ENCODE results near the gene CTU2.

CTU2 gene

GRCh38 chr16:88742896-88743605, 36.7 kb downstream of the CTU2 start:
- no peak for DNase-seq (ENCODE audit: low read depth in 3 of 3, low spot score in 1 of 3)

- peak; percentile 44 to 73 (median 54) for DNase-seq (ENCODE audit: low read depth in 3 of 3, low spot score in 1 of 3)
These were observed 37.6 kb downstream of the CTU2 start for GRCh38 chr16:88743693-88744576.

- no peak for DNase-seq (ENCODE audit: low read depth in 3 of 3, low spot score in 1 of 3)
These were observed 38.5 kb downstream of the CTU2 start for GRCh38 chr16:88744577-88745521.

GRCh38 chr16:88746506-88746905, 40.2 kb downstream of the CTU2 start:
- no peak for DNase-seq (ENCODE audit: low read depth in 3 of 3, low spot score in 1 of 3)

GRCh38 chr16:88747588-88748301, 41.4 kb downstream of the CTU2 start:
- no peak for DNase-seq (ENCODE audit: low read depth in 3 of 3, low spot score in 1 of 3)

GRCh38 chr16:88748364-88748763, 42.1 kb downstream of the CTU2 start:
- DNase-seq (ENCODE audit: low read depth in 3 of 3, low spot score in 1 of 3) = no peak

GRCh38 chr16:88749358-88749757, 43.1 kb downstream of the CTU2 start:
- no peak for DNase-seq (ENCODE audit: low read depth in 3 of 3, low spot score in 1 of 3)

GRCh38 chr16:88750854-88751253, 44.6 kb downstream of the CTU2 start:
- no peak for DNase-seq (ENCODE audit: low read depth in 3 of 3, low spot score in 1 of 3)

GRCh38 chr16:88752386-88753002, 46.2 kb downstream of the CTU2 start:
- DNase-seq (ENCODE audit: low read depth in 3 of 3, low spot score in 1 of 3) = no peak

- DNase-seq (ENCODE audit: low read depth in 3 of 3, low spot score in 1 of 3) = no peak
These were observed 46.9 kb downstream of the CTU2 start for GRCh38 chr16:88753191-88753590.

GRCh38 chr16:88753602-88754001, 47.3 kb downstream of the CTU2 start:
- no peak for DNase-seq (ENCODE audit: low read depth in 3 of 3, low spot score in 1 of 3)

GRCh38 chr16:88754109-88754911, 48.0 kb downstream of the CTU2 start:
- DNase-seq (ENCODE audit: low read depth in 3 of 3, low spot score in 1 of 3) = no peak

- DNase-seq (ENCODE audit: low read depth in 3 of 3, low spot score in 1 of 3) = no peak
These were observed 48.8 kb downstream of the CTU2 start for GRCh38 chr16:88754912-88755744.

- DNase-seq (ENCODE audit: low read depth in 3 of 3, low spot score in 1 of 3) = no peak
These were observed 49.6 kb downstream of the CTU2 start for GRCh38 chr16:88755745-88756443.

GRCh38 chr16:88758227-88758943, 52.1 kb downstream of the CTU2 start:
- DNase-seq (ENCODE audit: low read depth in 3 of 3, low spot score in 1 of 3) = no peak

- no peak for DNase-seq (ENCODE audit: low read depth in 3 of 3, low spot score in 1 of 3)
These were observed 52.6 kb downstream of the CTU2 start for GRCh38 chr16:88758944-88759244.

GRCh38 chr16:88759245-88759975, 53.1 kb downstream of the CTU2 start:
- peak in 2 of 3 donors; percentile 31 to 37 for DNase-seq (ENCODE audit: low read depth in 3 of 3, low spot score in 1 of 3)

All from stimulated activated CD4-positive, alpha-beta T cell treated with anti-CD3 and anti-CD28 coated beads, TNF-alpha, amount 100 ng/mL, for 1 hour (primary cell).